CD14-positive monocyte (primary cell): ENCODE measurements around the gene INPP4B. TPM values are rescaled to one million over a fixed set of nuclear protein-coding genes. Genes with fewer than 3 reads are reported as not detected.

Experiments
- DNase-seq, 3 donors: peaks; one replicate each; pipeline ENCODE4 v3.0.0-alpha.2; 2011 to 2022
- H2AFZ ChIP-seq: 2 replicates; pipeline ENCODE4 v1.6.0; 2012; ENCODE audit warnings: mild to moderate bottlenecking, low read depth, low read length, inconsistent platforms; ENCODE audit not compliant: insufficient read depth, poor library complexity, severe bottlenecking
- H3K27ac ChIP-seq, 2 donors: 1 replicate in 1 of 2; 2 replicates in 1 of 2; pipeline ENCODE4 v1.5.1; 2012 to 2013; ENCODE audit warnings: low read length in 2 of 2, control low read depth in 1 of 2, inconsistent platforms in 1 of 2, low read depth in 1 of 2, mild to moderate bottlenecking in 1 of 2
- H3K27me3 ChIP-seq, 2 donors: one replicate each; pipeline versions ENCODE4 v1.6.0 to v1.6.1; 2011 to 2013; ENCODE audit warnings: low read length in 2 of 2; ENCODE audit not compliant: control insufficient read depth in 2 of 2, insufficient read depth in 2 of 2
- H3K36me3 ChIP-seq, 2 donors: replicated peaks in 1 of 2; 1 replicate in 1 of 2; 2 replicates in 1 of 2; pipeline versions ENCODE4 v1.5.1 to v1.6.1; 2012 to 2013; ENCODE audit warnings: low read length in 2 of 2, control low read depth in 1 of 2, inconsistent platforms in 1 of 2, mild to moderate bottlenecking in 1 of 2; ENCODE audit not compliant: insufficient read depth in 2 of 2, control insufficient read depth in 1 of 2
- H3K4me1 ChIP-seq, 2 donors: 1 replicate in 1 of 2; 2 replicates in 1 of 2; pipeline versions ENCODE4 v1.5.1 to v1.6.1; 2012 to 2013; ENCODE audit warnings: low read length in 2 of 2, control low read depth in 1 of 2, inconsistent platforms in 1 of 2, mild to moderate bottlenecking in 1 of 2, moderate library complexity in 1 of 2; ENCODE audit not compliant: insufficient read depth in 2 of 2, control insufficient read depth in 1 of 2
- H3K4me2 ChIP-seq: replicated peaks from 2 replicates; pipeline ENCODE3; 2012; ENCODE audit warnings: low read length, moderate library complexity, mild to moderate bottlenecking; ENCODE audit not compliant: poor library complexity, severe bottlenecking; ENCODE audit errors: extremely low read depth
- H3K4me3 ChIP-seq, 3 experiments: fragments of 200-600 bp in 1 of 3; sonication (generic) in 1 of 3; replicated peaks in 1 of 3; 1 replicate in 2 of 3; 2 replicates in 1 of 3; pipeline ENCODE4 v1.5.1; 2011 to 2013; ENCODE audit warnings: low read length in 3 of 3, mild to moderate bottlenecking in 3 of 3, control low read depth in 2 of 3, low read depth in 2 of 3, inconsistent platforms in 1 of 3, moderate library complexity in 1 of 3
- H3K79me2 ChIP-seq: 2 replicates; pipeline ENCODE4 v1.6.0; 2012; ENCODE audit warnings: mild to moderate bottlenecking, control low read depth, inconsistent platforms, low read length, moderate library complexity; ENCODE audit not compliant: insufficient read depth
- H3K9ac ChIP-seq: 2 replicates; pipeline ENCODE4 v1.6.0; 2017; ENCODE audit warnings: low read length, mild to moderate bottlenecking; ENCODE audit not compliant: insufficient read depth, poor library complexity, severe bottlenecking
- H3K9me3 ChIP-seq, 2 donors: replicated peaks in 1 of 2; 1 replicate in 1 of 2; 2 replicates in 1 of 2; pipeline versions ENCODE4 v1.5.1 to v1.6.1; 2012 to 2013; ENCODE audit warnings: low read length in 2 of 2, control low read depth in 1 of 2; ENCODE audit not compliant: control insufficient read depth in 1 of 2, insufficient read depth in 1 of 2
- H4K20me1 ChIP-seq: 2 replicates; pipeline ENCODE4 v1.6.0; 2012; ENCODE audit warnings: mild to moderate bottlenecking, low read length, control low read depth, moderate library complexity; ENCODE audit not compliant: insufficient read depth
- H3K27ac Mint-ChIP-seq, 7 donors: one replicate each; pipeline ENCODE4 v1.8.0; 2020; ENCODE audit warnings: mild to moderate bottlenecking in 7 of 7, mixed read lengths in 7 of 7, moderate library complexity in 6 of 7, inconsistent platforms in 2 of 7
- H3K27me3 Mint-ChIP-seq, 3 donors: one replicate each; pipeline ENCODE4 v1.8.0; 2021 to 2022; ENCODE audit warnings: low read depth in 3 of 3, mild to moderate bottlenecking in 3 of 3, mixed read lengths in 3 of 3, moderate library complexity in 3 of 3, inconsistent platforms in 1 of 3
- H3K36me3 Mint-ChIP-seq, 2 donors: one replicate each; pipeline ENCODE4 v1.8.0; 2020; ENCODE audit warnings: mixed read lengths in 2 of 2, inconsistent platforms in 1 of 2, mild to moderate bottlenecking in 1 of 2
- H3K4me1 Mint-ChIP-seq: one replicate; pipeline ENCODE4 v1.8.0; 2020; ENCODE audit warnings: mild to moderate bottlenecking, mixed read lengths
- H3K4me3 Mint-ChIP-seq, 2 donors: one replicate each; pipeline ENCODE4 v1.8.0; 2020; ENCODE audit warnings: mild to moderate bottlenecking in 2 of 2, mixed read lengths in 2 of 2, moderate library complexity in 1 of 2
- H3K9me3 Mint-ChIP-seq, 7 donors: one replicate each; pipeline ENCODE4 v1.8.0; 2020 to 2022; ENCODE audit warnings: mixed read lengths in 7 of 7, mild to moderate bottlenecking in 6 of 7, moderate library complexity in 6 of 7, inconsistent platforms in 2 of 7
- CTCF ChIP-seq: fragments of 200-600 bp; IDR thresholded peaks from one replicate; pipeline ENCODE4 v1.8.0; 2022; ENCODE audit warnings: antibody characterized with exemption, mild to moderate bottlenecking
- WGBS: methylation state at CpG from one replicate; pipeline ENCODE4 v1.1.5; 2013; ENCODE audit warnings: missing lambda C conversion rate; ENCODE audit not compliant: insufficient coverage; 5-methylcytosine and 5-hydroxymethylcytosine counted together
- intact Hi-C, 2 donors: fragments of 100-400 bp; cut with micrococcal nuclease; formaldehyde crosslinking; loops; one replicate each; pipeline versions ENCODE4 v1.15.0 to v1.15.1; 2023
- polyA plus RNA-seq, 3 donors: library from polyadenylated mRNA; depleted of rRNA in 1 of 3; unstranded in 2 of 3; stranded (reverse) in 1 of 3; fragments of 300-500 nt in 2 of 3; fragments of >200 nt in 1 of 3; fragmentation: Illumina TruSeq in 2 of 3; gene quantifications; 1 replicate in 2 of 3; 2 replicates in 1 of 3; pipeline ENCODE4 v1.2.3, GENCODE V29; 2012 to 2021

INPP4B gene
- polyA plus RNA-seq, 3 donors: 0.13 to 0.38 (median 0.22) TPM

GRCh38 chr4:142367418-142368180, 478.5 kb downstream of the INPP4B start:
- Histone ChIP-seq H3K79me2 (no peaks in the 10 kb centered on the region), H4K20me1 (no peaks in the 10 kb centered on the region), H3K36me3 (no peaks in the 10 kb centered on the region), H3K4me1 (no peaks in the 10 kb centered on the region), H3K4me3 (no peak overlapping the region), H3K4me2 (no peak overlapping the region), H2AFZ (no peak overlapping the region), H3K27me3 (no peaks in the 10 kb centered on the region), H3K9me3 (no peaks in the 10 kb centered on the region), H3K27ac (no peak overlapping the region), H3K9ac (no peak overlapping the region)
- Mint-ChIP-seq H3K4me3 (no peak overlapping the region), H3K4me1 (peaks cover 4% of the 10 kb centered on the region), H3K9me3 (peaks cover 0 to 6% (median 3%) of the 10 kb centered on the region in 7 donors), H3K27ac (no peak overlapping the region), H3K36me3 (no peaks in the 10 kb centered on the region), H3K27me3 (no peaks in the 10 kb centered on the region)
- no peak for DNase-seq
- TF ChIP-seq CTCF: no peak
- intact Hi-C loops: no loop called here
- WGBS: no CpG with 5 or more reads among the region's 6 CpGs

- H3K4me3 Mint-ChIP-seq: no peak overlapping the region
Observed at GRCh38 chr4:142366769-142367181, 479.3 kb downstream of the INPP4B start.

More at GRCh38 chr4:142366769-142367181, 479.3 kb downstream of the INPP4B start:
- Histone ChIP-seq H2AFZ (no peak overlapping the region), H3K4me3 (no peak overlapping the region), H3K4me2 (no peak overlapping the region), H3K79me2 (no peaks in the 10 kb centered on the region), H4K20me1 (no peaks in the 10 kb centered on the region), H3K9me3 (no peaks in the 10 kb centered on the region), H3K9ac (no peak overlapping the region), H3K27me3 (no peaks in the 10 kb centered on the region), H3K4me1 (no peaks in the 10 kb centered on the region), H3K27ac (no peak overlapping the region), H3K36me3 (no peaks in the 10 kb centered on the region)
- no peak for TF ChIP-seq CTCF
- H3K4me1 Mint-ChIP-seq: peaks cover 4% of the 10 kb centered on the region
- intact Hi-C loops: no loop called here
- H3K9me3 Mint-ChIP-seq: peaks cover 0 to 10% (median 4%) of the 10 kb centered on the region in 7 donors
- no peaks in the 10 kb centered on the region for H3K27me3 Mint-ChIP-seq
- no peaks in the 10 kb centered on the region for H3K36me3 Mint-ChIP-seq
- H3K27ac Mint-ChIP-seq: no peak overlapping the region
- no peak for DNase-seq
